ENCODE measurements around the gene CYB561.

DNA sequence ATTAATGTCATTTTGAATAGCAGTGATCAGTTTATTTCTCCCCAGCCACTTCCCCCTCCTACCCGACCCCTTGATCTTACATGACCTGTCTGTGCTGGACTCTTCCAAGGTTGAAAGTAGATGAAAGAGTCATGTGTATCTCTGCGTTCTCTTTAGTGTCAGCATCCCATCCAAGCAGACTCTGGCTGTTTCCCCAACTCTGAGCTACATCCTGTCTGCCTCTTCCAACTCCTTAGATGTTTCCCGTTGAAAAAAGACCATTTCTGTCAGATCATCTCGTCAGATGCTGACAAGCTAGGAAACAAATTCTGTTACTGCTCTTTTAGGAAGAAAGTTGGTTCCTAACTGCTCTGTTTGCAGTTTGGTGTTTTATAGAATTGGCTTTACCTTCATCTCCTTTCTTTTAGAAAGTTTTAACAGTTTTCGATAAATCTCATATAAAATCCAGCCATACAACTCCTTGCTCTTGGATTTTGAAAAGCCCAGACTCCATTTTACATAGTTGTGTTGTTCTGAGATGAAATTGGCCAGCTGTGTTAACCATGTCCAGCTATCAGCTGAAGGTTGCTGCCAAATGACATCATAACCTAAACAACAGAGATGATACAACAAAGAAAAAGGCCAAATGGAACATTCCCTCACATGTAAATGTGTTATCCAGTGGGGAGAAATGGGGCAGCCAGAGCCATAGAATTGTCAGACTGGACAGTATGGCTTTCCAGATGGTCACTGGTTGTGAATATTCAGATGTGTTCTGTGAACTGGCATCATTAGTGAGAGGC is 43.5 kb downstream of the CYB561 start:
- TF ChIP-seq EZH2phosphoT487 (IDR thresholded peaks at IDR 0.05; ENCODE audit: borderline replicate concordance) = no peak
- TF ChIP-seq CTCF (IDR thresholded peaks at IDR 0.05 in 2 of 3, conservative IDR thresholded peaks at IDR 0.05 in 1 of 3; ENCODE audit: borderline replicate concordance in 1 of 3, insufficient read depth in 1 of 3, low read depth in 2 of 3, low read length in 2 of 3) = no peak
- TF ChIP-seq SIN3A (IDR thresholded peaks at IDR 0.05; ENCODE audit: low read depth) = no peak
- TF ChIP-seq, protein P1, sequence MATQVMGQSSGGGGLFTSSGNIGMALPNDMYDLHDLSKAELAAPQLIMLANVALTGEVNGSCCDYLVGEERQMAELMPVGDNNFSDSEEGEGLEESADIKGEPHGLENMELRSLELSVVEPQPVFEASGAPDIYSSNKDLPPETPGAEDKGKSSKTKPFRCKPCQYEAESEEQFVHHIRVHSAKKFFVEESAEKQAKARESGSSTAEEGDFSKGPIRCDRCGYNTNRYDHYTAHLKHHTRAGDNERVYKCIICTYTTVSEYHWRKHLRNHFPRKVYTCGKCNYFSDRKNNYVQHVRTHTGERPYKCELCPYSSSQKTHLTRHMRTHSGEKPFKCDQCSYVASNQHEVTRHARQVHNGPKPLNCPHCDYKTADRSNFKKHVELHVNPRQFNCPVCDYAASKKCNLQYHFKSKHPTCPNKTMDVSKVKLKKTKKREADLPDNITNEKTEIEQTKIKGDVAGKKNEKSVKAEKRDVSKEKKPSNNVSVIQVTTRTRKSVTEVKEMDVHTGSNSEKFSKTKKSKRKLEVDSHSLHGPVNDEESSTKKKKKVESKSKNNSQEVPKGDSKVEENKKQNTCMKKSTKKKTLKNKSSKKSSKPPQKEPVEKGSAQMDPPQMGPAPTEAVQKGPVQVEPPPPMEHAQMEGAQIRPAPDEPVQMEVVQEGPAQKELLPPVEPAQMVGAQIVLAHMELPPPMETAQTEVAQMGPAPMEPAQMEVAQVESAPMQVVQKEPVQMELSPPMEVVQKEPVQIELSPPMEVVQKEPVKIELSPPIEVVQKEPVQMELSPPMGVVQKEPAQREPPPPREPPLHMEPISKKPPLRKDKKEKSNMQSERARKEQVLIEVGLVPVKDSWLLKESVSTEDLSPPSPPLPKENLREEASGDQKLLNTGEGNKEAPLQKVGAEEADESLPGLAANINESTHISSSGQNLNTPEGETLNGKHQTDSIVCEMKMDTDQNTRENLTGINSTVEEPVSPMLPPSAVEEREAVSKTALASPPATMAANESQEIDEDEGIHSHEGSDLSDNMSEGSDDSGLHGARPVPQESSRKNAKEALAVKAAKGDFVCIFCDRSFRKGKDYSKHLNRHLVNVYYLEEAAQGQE (IDR thresholded peaks at IDR 0.05; ENCODE audit: low read depth) = no peak
- no peak for TF ChIP-seq POLR2AphosphoS5 (IDR thresholded peaks at IDR 0.05; ENCODE audit: low read depth, low read length)
- no peak for TF ChIP-seq ZFX (IDR thresholded peaks at IDR 0.05)
- no peak for TF ChIP-seq EZH2 (IDR thresholded peaks at IDR 0.05)
- no peak for TF ChIP-seq ZBTB33 (IDR thresholded peaks at IDR 0.05; ENCODE audit: extremely low read depth, insufficient replicate concordance, low read length)
- no peak for TF ChIP-seq JUND (IDR thresholded peaks at IDR 0.05)
- no peak for TF ChIP-seq SP1 (IDR thresholded peaks at IDR 0.05; ENCODE audit: low read depth)
- TF ChIP-seq YY1 (IDR thresholded peaks at IDR 0.05; ENCODE audit: extremely low read depth, insufficient replicate concordance, low read depth, low read length) = no peak
- no peak for TF ChIP-seq FOSL1 (IDR thresholded peaks at IDR 0.05; ENCODE audit: low read depth)

All from HCT116 (cell line).